ENCODE data around the gene DEGS1.
A peak's percentile ranks its signal among the peaks of the same experiment; 100 is the strongest.

The DEGS1 gene

GRCh38 chr1:224185208-224185607 is 2.2 kb downstream of the DEGS1 start:
- no peak for DNase-seq (ENCODE audit: extremely low read depth, low read depth)
- TF ChIP-seq CTCF (IDR thresholded peaks at IDR 0.05; ENCODE audit: low read depth, low read length, missing control alignments): no peak
- H3K4me3 ChIP-seq (replicated peaks; ENCODE audit: low read depth, low read length): peak overlapping the region; percentile 81

GRCh38 chr1:224188286-224188685 is 5.2 kb downstream of the DEGS1 start:
- no peak for TF ChIP-seq CTCF (IDR thresholded peaks at IDR 0.05; ENCODE audit: low read depth, low read length, missing control alignments)
- no peak for DNase-seq (ENCODE audit: extremely low read depth, low read depth)
- H3K4me3 ChIP-seq (replicated peaks; ENCODE audit: low read depth, low read length): no peak overlapping the region

DNA sequence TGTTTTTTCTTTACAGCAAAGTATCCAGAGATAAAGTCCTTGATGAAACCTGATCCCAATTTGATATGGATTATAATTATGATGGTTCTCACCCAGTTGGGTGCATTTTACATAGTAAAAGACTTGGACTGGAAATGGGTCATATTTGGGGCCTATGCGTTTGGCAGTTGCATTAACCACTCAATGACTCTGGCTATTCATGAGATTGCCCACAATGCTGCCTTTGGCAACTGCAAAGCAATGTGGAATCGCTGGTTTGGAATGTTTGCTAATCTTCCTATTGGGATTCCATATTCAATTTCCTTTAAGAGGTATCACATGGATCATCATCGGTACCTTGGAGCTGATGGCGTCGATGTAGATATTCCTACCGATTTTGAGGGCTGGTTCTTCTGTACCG is 6.5 kb downstream of the DEGS1 start:
- no peak for TF ChIP-seq CTCF (IDR thresholded peaks at IDR 0.05; ENCODE audit: low read depth, low read length, missing control alignments)
- no peak overlapping the region for H3K4me3 ChIP-seq (replicated peaks; ENCODE audit: low read depth, low read length)

DNA sequence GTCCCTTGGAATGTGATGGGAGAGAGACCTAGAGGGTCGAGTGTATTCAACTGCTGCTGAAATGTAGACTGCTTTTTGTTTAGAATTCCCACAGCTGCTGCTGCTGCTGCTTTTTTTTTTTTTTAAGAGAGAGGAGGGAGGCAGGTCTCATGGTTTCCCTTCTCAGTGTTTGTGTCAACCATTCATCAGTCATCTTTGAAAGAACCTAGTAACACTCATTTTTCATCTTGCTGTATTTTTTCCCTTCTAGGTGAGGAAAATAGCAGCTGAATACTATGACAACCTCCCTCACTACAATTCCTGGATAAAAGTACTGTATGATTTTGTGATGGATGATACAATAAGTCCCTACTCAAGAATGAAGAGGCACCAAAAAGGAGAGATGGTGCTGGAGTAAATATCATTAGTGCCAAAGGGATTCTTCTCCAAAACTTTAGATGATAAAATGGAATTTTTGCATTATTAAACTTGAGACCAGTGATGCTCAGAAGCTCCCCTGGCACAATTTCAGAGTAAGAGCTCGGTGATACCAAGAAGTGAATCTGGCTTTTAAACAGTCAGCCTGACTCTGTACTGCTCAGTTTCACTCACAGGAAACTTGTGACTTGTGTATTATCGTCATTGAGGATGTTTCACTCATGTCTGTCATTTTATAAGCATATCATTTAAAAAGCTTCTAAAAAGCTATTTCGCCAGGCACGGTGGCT is 9.2 kb downstream of the DEGS1 start:
- no peak for DNase-seq (ENCODE audit: extremely low read depth, low read depth)
- no peak for TF ChIP-seq CTCF (IDR thresholded peaks at IDR 0.05; ENCODE audit: low read depth, low read length, missing control alignments)
- H3K4me3 ChIP-seq (replicated peaks; ENCODE audit: low read depth, low read length): no peak overlapping the region

More for the DNA sequence above, 6.5 kb downstream of the DEGS1 start:
- DNase-seq (ENCODE audit: extremely low read depth, low read depth): no peak

DNA sequence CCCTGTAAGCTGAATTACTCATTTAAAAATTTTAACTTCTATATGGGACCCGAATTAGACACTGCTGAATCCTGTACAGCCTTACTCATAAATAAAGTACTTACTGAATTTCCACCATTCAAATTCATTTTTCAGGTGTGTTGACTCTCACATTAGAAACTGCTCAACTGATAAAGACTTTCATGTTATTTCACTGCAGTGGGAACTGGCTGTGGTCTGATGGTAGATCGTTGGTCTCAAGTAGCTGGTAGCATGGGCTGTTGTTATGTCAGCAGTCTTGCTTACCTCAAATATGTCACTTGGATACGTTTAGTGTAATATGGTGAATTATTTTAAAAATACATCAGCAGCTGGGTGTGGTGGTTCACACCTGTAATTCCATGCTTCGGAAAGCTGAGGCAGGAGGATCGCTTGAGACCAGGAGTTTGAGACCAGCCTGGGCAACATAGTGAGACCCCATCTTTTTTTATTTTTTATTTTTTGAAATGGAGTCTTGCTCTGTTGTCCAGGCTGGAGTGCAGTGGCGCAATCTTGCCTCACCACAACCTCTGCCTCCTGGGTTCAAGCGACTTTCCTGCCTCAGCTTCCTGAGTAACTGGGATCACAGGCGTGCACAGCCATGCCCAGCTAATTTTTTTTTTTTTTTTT is 10.4 kb downstream of the DEGS1 start:
- TF ChIP-seq CTCF (IDR thresholded peaks at IDR 0.05; ENCODE audit: low read depth, low read length, missing control alignments): no peak
- DNase-seq (ENCODE audit: extremely low read depth, low read depth): no peak
- no peak overlapping the region for H3K4me3 ChIP-seq (replicated peaks; ENCODE audit: low read depth, low read length)

GRCh38 chr1:224196813-224197600 is 14.0 kb downstream of the DEGS1 start:
- no peak for DNase-seq (ENCODE audit: extremely low read depth, low read depth)
- no peak for TF ChIP-seq CTCF (IDR thresholded peaks at IDR 0.05; ENCODE audit: low read depth, low read length, missing control alignments)
- no peak overlapping the region for H3K4me3 ChIP-seq (replicated peaks; ENCODE audit: low read depth, low read length)

Measured in HFF-Myc (cell line).